Stimulated activated CD4-positive, alpha-beta T cell treated with anti-CD3 and anti-CD28 coated beads, Interleukin-15, amount 100 ng/mL, for 48 hours (primary cell): ENCODE data around the gene PTGR3.

Source experiments
- DNase-seq, 2 donors: peaks; one replicate each; pipeline ENCODE4 v3.0.0-alpha.2; 2020; ENCODE audit warnings: low read depth in 2 of 2

PTGR3 gene

GRCh38 chr18:75170022-75170789 lies 38.7 kb downstream of the PTGR3 start:
- DNase-seq = no peak

GRCh38 chr18:75169411-75169810 lies 39.5 kb downstream of the PTGR3 start:
- no peak for DNase-seq

GRCh38 chr18:75168619-75169018 lies 40.3 kb downstream of the PTGR3 start:
- DNase-seq = no peak

GRCh38 chr18:75167759-75168618 lies 41.0 kb downstream of the PTGR3 start:
- no peak for DNase-seq

- no peak for DNase-seq
Observed at GRCh38 chr18:75167137-75167536, 41.8 kb downstream of the PTGR3 start.

- DNase-seq = no peak
Observed at GRCh38 chr18:75165926-75166325, 43.0 kb downstream of the PTGR3 start.

GRCh38 chr18:75164479-75164878 lies 44.5 kb downstream of the PTGR3 start:
- DNase-seq = no peak

GRCh38 chr18:75163736-75164135 lies 45.2 kb downstream of the PTGR3 start:
- no peak for DNase-seq

GRCh38 chr18:75162978-75163377 lies 46.0 kb downstream of the PTGR3 start:
- no peak for DNase-seq

GRCh38 chr18:75162467-75162866 lies 46.5 kb downstream of the PTGR3 start:
- DNase-seq = no peak

- no peak for DNase-seq
Observed at GRCh38 chr18:75161256-75162028, 47.5 kb downstream of the PTGR3 start.

- DNase-seq = no peak
Observed at GRCh38 chr18:75160364-75160763, 48.6 kb downstream of the PTGR3 start.

GRCh38 chr18:75159646-75160356 lies 49.1 kb downstream of the PTGR3 start:
- DNase-seq = no peak

GRCh38 chr18:75159238-75159518 lies 49.8 kb downstream of the PTGR3 start:
- no peak for DNase-seq
